Panc1 (cell line): ENCODE results near the gene GAL3ST2. TPM values are rescaled to one million over a fixed set of nuclear protein-coding genes. Genes with fewer than 3 reads are reported as not detected.
"Not testable (repeated sequence)": the region's sequence is repeated elsewhere in the genome, so short reads cannot be mapped to it uniquely, and the experiment has no call there.

Experiments used
- ATAC-seq: fragments of 200-7000 bp; cut with Tn5 transposase; 2 replicates; pipeline ENCODE4 v1.9.1; 2020; ENCODE audit warnings: mild to moderate bottlenecking, moderate library complexity
- BruUV-seq: library from RNA; stranded (reverse); fragments of 400-500 nt; replicated peaks from 2 replicates; lab custom pipeline; 2021; lab: Mats Ljungman, UMichigan
- CTCF ChIA-PET: fragments of 300-600 bp; sonication (Branson Sonifier 250); formaldehyde crosslinking; loops from one replicate; lab custom pipeline; 2022; ENCODE audit warnings: antibody characterized with exemption; lab: Charles Lee
- POLR2A ChIA-PET: fragments of 300-600 bp; sonication (Branson Sonifier 250); formaldehyde crosslinking; loops from one replicate; lab custom pipeline; 2022; ENCODE audit warnings: antibody characterized with exemption; lab: Charles Lee
- DNase-seq: peaks from one replicate; pipeline ENCODE4 v3.0.0-alpha.2; 2010; ENCODE audit warnings: low read depth, low spot score
- H3K27ac ChIP-seq: 2 replicates; pipeline ENCODE4 v1.5.1; 2011; ENCODE audit warnings: mild to moderate bottlenecking, low read length, inconsistent platforms
- H3K27me3 ChIP-seq: fragments of 200-500 bp; sonication (Bioruptor generic); 2 replicates; pipeline ENCODE4 v1.6.0; 2014; ENCODE audit warnings: low read length, inconsistent platforms; ENCODE audit not compliant: control insufficient read depth, insufficient read depth
- H3K36me3 ChIP-seq: fragments of 200-500 bp; sonication (Bioruptor generic); 2 replicates; pipeline ENCODE4 v1.5.1; 2014; ENCODE audit warnings: inconsistent platforms, mild to moderate bottlenecking, low read length, moderate library complexity; ENCODE audit not compliant: control insufficient read depth, insufficient read depth
- H3K4me1 ChIP-seq: 2 replicates; pipeline ENCODE4 v1.5.1; 2011; ENCODE audit warnings: inconsistent platforms, mild to moderate bottlenecking, low read length, moderate library complexity; ENCODE audit not compliant: control insufficient read depth, insufficient read depth
- H3K4me3 ChIP-seq, 2 experiments: 2 replicates each; pipeline ENCODE4 v1.5.1; 2011 to 2012; ENCODE audit warnings: low read depth in 2 of 2, low read length in 2 of 2, mild to moderate bottlenecking in 2 of 2, inconsistent platforms in 1 of 2, moderate library complexity in 1 of 2
- H3K9me3 ChIP-seq: fragments of 200-500 bp; sonication (Bioruptor generic); 2 replicates; pipeline ENCODE4 v1.5.1; 2014; ENCODE audit warnings: low read depth, mild to moderate bottlenecking, inconsistent platforms, low read length, moderate library complexity; ENCODE audit not compliant: control insufficient read depth, insufficient read depth
- POLR2AphosphoS5 ChIP-seq: IDR thresholded peaks from 2 replicates; pipeline ENCODE4 v1.6.1; 2012; ENCODE audit warnings: mild to moderate bottlenecking, low read depth, low read length, moderate library complexity
- SIN3A ChIP-seq: IDR thresholded peaks from 2 replicates; pipeline ENCODE4 v1.6.1; 2012; ENCODE audit warnings: low read depth, mild to moderate bottlenecking, low read length, moderate library complexity, borderline replicate concordance; ENCODE audit not compliant: insufficient read depth
- TCF7L2 ChIP-seq: IDR thresholded peaks from 2 replicates; pipeline ENCODE4 v1.6.1; 2011; ENCODE audit warnings: mild to moderate bottlenecking, low read depth, low read length, inconsistent platforms
- in situ Hi-C: cut with HindIII; loops from 2 replicates; pipeline ENCODE4 v1.10.0; 2016; ENCODE audit warnings: low sequenced_read_pairs, low pct_unique_long_range_greater_than_20kb
- intact Hi-C: fragments of 100-400 bp; cut with micrococcal nuclease; formaldehyde crosslinking; loops from one replicate; pipeline ENCODE4 v1.10.0; 2022; ENCODE audit not compliant: unreplicated experiment
- total RNA-seq: library from RNA; stranded (reverse); gene quantifications from one replicate; pipeline ENCODE4 v1.2.1, GENCODE V29; 2021; ENCODE audit not compliant: unreplicated experiment
- TF ChIP-seq, protein P1 (sequence below), 2 experiments: IDR thresholded peaks; 2 replicates each; pipeline ENCODE4 v1.6.1; 2011 to 2012; ENCODE audit warnings: low read depth in 2 of 2, control low read depth in 1 of 2, low read length in 1 of 2, mild to moderate bottlenecking in 1 of 2, moderate library complexity in 1 of 2; ENCODE audit not compliant: insufficient read depth in 1 of 2
- TF ChIP-seq, protein P2 (sequence below): fragments of 450-650 bp; IDR thresholded peaks from 2 replicates; pipeline ENCODE4 v1.5.1; 2017; ENCODE audit warnings: mild to moderate bottlenecking

Gene GAL3ST2
- total RNA-seq, 1 experiment from 2014 or later = 1.6 TPM

DNA sequence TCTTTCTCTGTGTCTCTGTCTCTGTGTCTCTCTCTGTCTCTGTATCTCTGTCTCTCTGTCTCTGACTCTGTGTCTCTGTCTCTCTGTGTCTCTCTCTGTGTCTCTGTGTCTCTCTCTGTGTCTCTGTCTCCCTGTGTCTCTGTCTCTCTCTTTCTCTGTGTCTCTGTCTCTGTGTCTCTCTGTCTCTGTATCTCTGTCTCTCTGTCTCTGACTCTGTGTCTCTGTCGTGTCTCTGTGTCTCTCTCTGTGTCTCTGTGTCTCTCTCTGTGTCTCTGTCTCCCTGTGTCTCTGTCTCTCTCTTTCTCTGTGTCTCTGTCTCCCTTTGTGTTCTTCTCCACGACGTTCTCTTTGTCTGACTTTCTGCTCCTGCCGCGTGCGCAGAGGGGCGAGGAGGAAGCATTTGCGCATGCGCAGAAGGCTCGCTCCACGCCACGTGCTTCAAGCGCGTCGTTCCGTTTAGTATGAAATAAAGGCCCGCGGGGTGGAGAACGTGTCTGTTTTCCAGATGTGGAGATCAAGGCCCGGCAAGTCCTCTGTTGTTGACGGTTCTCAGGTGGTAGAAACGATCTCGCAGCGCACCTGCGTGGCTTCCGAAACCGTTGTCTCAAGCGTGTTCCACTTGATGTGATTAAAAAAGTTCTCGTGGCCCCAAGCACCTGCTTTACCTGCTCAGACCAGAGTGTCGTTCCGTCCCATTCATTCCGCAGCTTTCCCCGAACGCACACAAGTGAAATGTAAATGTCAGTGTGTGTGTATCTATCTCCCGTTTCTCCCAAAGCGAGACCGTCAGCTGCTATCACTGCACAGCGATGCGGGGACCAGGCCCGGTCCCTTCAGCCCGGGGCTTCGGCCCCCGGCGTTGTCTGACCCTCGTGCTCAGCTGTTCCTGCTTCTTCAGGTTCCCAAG, 47.2 kb downstream of the GAL3ST2 start:
- H3K4me1 ChIP-seq, DNase-seq, in situ Hi-C loops, CTCF ChIA-PET, H3K4me3 ChIP-seq, BruUV-seq, H3K9me3 ChIP-seq, ATAC-seq, intact Hi-C loops, H3K36me3 ChIP-seq, H3K27me3 ChIP-seq, POLR2A ChIA-PET, H3K27ac ChIP-seq: not testable (repeated sequence)

DNA sequence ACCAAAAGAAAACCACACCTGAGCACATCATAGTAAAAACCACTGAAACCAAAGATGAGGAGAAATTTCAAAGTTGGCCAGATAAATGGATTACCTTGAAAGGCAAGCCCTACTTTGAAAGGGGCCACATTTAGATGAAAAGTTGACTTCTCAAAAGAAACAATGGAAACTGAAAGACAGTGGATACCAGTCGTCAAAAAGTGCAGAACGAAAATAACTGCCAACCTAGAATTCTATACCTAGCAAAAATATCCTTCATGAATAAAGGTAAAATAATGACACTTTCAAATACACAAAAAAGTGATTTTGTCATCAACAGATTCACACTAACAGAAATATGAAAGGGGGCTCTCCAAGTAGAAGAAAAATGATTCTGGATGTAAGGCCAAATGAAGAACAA, 50.8 kb downstream of the GAL3ST2 start:
- intact Hi-C loops = no loop called here
- Histone ChIP-seq H3K36me3 (no peaks in the 10 kb centered on the region), H3K4me3 (no peak overlapping the region), H3K27me3 (no peaks in the 10 kb centered on the region), H3K9me3 (peaks cover 6% of the 10 kb centered on the region), H3K4me1 (no peaks in the 10 kb centered on the region), H3K27ac (no peak overlapping the region)
- no TSS peak for BruUV-seq
- DNase-seq = no peak
- ChIA-PET CTCF (no interaction called here), POLR2A (no interaction called here)
- no peak for ATAC-seq
- in situ Hi-C loops = no loop called here
- TF ChIP-seq, protein P1, sequence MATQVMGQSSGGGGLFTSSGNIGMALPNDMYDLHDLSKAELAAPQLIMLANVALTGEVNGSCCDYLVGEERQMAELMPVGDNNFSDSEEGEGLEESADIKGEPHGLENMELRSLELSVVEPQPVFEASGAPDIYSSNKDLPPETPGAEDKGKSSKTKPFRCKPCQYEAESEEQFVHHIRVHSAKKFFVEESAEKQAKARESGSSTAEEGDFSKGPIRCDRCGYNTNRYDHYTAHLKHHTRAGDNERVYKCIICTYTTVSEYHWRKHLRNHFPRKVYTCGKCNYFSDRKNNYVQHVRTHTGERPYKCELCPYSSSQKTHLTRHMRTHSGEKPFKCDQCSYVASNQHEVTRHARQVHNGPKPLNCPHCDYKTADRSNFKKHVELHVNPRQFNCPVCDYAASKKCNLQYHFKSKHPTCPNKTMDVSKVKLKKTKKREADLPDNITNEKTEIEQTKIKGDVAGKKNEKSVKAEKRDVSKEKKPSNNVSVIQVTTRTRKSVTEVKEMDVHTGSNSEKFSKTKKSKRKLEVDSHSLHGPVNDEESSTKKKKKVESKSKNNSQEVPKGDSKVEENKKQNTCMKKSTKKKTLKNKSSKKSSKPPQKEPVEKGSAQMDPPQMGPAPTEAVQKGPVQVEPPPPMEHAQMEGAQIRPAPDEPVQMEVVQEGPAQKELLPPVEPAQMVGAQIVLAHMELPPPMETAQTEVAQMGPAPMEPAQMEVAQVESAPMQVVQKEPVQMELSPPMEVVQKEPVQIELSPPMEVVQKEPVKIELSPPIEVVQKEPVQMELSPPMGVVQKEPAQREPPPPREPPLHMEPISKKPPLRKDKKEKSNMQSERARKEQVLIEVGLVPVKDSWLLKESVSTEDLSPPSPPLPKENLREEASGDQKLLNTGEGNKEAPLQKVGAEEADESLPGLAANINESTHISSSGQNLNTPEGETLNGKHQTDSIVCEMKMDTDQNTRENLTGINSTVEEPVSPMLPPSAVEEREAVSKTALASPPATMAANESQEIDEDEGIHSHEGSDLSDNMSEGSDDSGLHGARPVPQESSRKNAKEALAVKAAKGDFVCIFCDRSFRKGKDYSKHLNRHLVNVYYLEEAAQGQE (IDR thresholded peaks at IDR 0.05; ENCODE audit: insufficient read depth in 1 of 2, low read depth in 2 of 2, low read length in 1 of 2) = no peak
- TF ChIP-seq SIN3A = no peak
- TF ChIP-seq, protein P2, sequence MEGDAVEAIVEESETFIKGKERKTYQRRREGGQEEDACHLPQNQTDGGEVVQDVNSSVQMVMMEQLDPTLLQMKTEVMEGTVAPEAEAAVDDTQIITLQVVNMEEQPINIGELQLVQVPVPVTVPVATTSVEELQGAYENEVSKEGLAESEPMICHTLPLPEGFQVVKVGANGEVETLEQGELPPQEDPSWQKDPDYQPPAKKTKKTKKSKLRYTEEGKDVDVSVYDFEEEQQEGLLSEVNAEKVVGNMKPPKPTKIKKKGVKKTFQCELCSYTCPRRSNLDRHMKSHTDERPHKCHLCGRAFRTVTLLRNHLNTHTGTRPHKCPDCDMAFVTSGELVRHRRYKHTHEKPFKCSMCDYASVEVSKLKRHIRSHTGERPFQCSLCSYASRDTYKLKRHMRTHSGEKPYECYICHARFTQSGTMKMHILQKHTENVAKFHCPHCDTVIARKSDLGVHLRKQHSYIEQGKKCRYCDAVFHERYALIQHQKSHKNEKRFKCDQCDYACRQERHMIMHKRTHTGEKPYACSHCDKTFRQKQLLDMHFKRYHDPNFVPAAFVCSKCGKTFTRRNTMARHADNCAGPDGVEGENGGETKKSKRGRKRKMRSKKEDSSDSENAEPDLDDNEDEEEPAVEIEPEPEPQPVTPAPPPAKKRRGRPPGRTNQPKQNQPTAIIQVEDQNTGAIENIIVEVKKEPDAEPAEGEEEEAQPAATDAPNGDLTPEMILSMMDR = no peak
- no peak for TF ChIP-seq TCF7L2
- TF ChIP-seq POLR2AphosphoS5 = no peak

DNA sequence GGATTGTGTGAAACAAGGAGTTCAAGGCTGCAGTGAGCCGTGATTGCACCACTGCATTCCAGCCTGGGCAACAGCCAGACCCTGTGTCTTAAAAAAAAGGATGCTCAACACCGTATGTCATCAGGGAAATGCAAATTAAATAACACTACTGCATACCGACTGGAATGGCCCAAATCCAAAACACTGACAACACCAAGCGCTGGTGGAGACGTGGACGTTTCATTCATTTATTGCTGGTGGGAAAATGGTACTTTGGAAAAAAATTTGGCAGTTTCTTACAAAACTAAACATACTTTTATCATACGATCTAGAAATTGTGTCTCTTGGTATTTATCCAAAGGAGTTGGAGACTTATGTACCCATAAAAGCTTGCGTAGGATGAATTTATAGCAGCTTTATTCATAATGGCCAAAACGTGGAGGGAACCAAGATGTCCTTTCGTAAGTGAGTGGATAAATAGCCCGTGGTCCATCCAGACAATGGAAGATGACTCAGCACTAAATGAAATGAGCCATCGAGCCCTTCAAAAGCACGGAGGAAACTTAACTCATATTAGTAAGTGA, 56.6 kb downstream of the GAL3ST2 start:
- in situ Hi-C loops (no loop called here), intact Hi-C loops (no loop called here)
- Histone ChIP-seq H3K4me1 (no peaks in the 10 kb centered on the region), H3K27me3 (no peaks in the 10 kb centered on the region; the same call in 1 of the 2 replicates), H3K27ac (no peak overlapping the region), H3K9me3 (no peaks in the 10 kb centered on the region), H3K36me3 (no peaks in the 10 kb centered on the region), H3K4me3 (no peak overlapping the region)
- BruUV-seq = no TSS peak
- no peak for ATAC-seq
- POLR2A ChIA-PET = no interaction called here
- TF ChIP-seq SIN3A (no peak), POLR2AphosphoS5 (no peak), TCF7L2 (no peak)
- TF ChIP-seq, protein P1 (IDR thresholded peaks at IDR 0.05; ENCODE audit: insufficient read depth in 1 of 2, low read depth in 2 of 2, low read length in 1 of 2) = no peak
- TF ChIP-seq, protein P2 = no peak
- DNase-seq = no peak
- CTCF ChIA-PET = no interaction called here
